GM12878 (cell line): ENCODE results near the gene KLK12. TPM values are rescaled to one million over a fixed set of nuclear protein-coding genes. Genes with fewer than 3 reads are reported as not detected.

Source experiments
- ATAC-seq: fragments of 200-7000 bp; cut with Tn5 transposase; 3 replicates; pipeline ENCODE4 v1.9.1; 2020; ENCODE audit warnings: mild to moderate bottlenecking, moderate library complexity
- BruUV-seq: library from RNA; stranded (reverse); fragments of 400-500 nt; replicated peaks from 2 replicates; lab custom pipeline; 2021; lab: Mats Ljungman, UMichigan
- CTCF ChIA-PET: fragments of 300-600 bp; sonication (Branson Sonifier 250); formaldehyde crosslinking; extraction: SDS; loops from one replicate; lab custom pipeline; 2021; ENCODE audit warnings: inconsistent platforms; lab: Yijun Ruan, JAX
- POLR2A ChIA-PET: fragments of 350-600 bp; formaldehyde crosslinking; extraction: SDS; loops from one replicate; lab custom pipeline; 2021; ENCODE audit warnings: inconsistent platforms; lab: Charles Lee
- RAD21 ChIA-PET: fragments of 300-600 bp; sonication (Branson Sonifier 250); formaldehyde crosslinking; loops from one replicate; lab custom pipeline; 2023; ENCODE audit warnings: antibody characterized with exemption; ENCODE audit not compliant: unreplicated experiment; lab: Charles Lee
- SMC1A ChIA-PET: fragments of 300-600 bp; sonication (Branson Sonifier 250); formaldehyde crosslinking; loops from one replicate; lab custom pipeline; 2023; ENCODE audit not compliant: unreplicated experiment, uncharacterized antibody; lab: Charles Lee
- DNase-seq: peaks from one replicate; pipeline ENCODE4 v3.0.0-alpha.2; 2011; ENCODE audit warnings: low read depth, low spot score
- FAIRE-seq: peaks from 3 replicates; lab custom pipeline; 2011; peaks lifted over from hg19 to GRCh38; lab: Jason Lieb, UNC
- H2AFZ ChIP-seq: 2 replicates; pipeline ENCODE4 v1.6.0; 2011; ENCODE audit warnings: low read depth, low read length, control low read depth; ENCODE audit not compliant: control insufficient read depth
- H3K27ac ChIP-seq: 2 replicates; pipeline ENCODE4 v1.5.1; 2011; ENCODE audit warnings: control low read depth; ENCODE audit not compliant: control insufficient read depth, insufficient read depth
- H3K27me3 ChIP-seq, 2 experiments: replicated peaks in 1 of 2; 2 replicates each; pipeline versions ENCODE4 v1.6.0 to v1.6.1; 2011; ENCODE audit warnings: low read length in 1 of 2; ENCODE audit not compliant: control insufficient read depth in 2 of 2, insufficient read depth in 2 of 2
- H3K36me3 ChIP-seq, 2 experiments: 2 replicates each; pipeline ENCODE4 v1.5.1; 2011; ENCODE audit warnings: low read length in 1 of 2; ENCODE audit not compliant: control insufficient read depth in 2 of 2, insufficient read depth in 2 of 2
- H3K4me1 ChIP-seq: 2 replicates; pipeline ENCODE4 v1.6.1; 2011; ENCODE audit warnings: mild to moderate bottlenecking, low read length, moderate library complexity, mixed read lengths; ENCODE audit not compliant: control insufficient read depth, insufficient read depth
- H3K4me2 ChIP-seq: 2 replicates; pipeline ENCODE4 v1.6.0; 2011; ENCODE audit warnings: control low read depth; ENCODE audit not compliant: control insufficient read depth, insufficient read depth
- H3K4me3 ChIP-seq: fragments of 200-600 bp; sonication (generic); 2 replicates; pipeline ENCODE4 v1.5.1; 2016
- H3K79me2 ChIP-seq: 2 replicates; pipeline ENCODE4 v1.6.0; 2011; ENCODE audit warnings: low read length; ENCODE audit not compliant: control insufficient read depth, insufficient read depth
- H3K9ac ChIP-seq: 2 replicates; pipeline ENCODE4 v1.8.0; 2011; ENCODE audit warnings: low read length, control low read depth, mixed read lengths; ENCODE audit not compliant: control insufficient read depth, insufficient read depth
- H3K9me3 ChIP-seq: replicated peaks from 3 replicates; pipeline ENCODE4 v1.5.1; 2011; ENCODE audit warnings: mild to moderate bottlenecking, low read length; ENCODE audit not compliant: control insufficient read depth, insufficient read depth
- H4K20me1 ChIP-seq: 2 replicates; pipeline ENCODE4 v1.6.0; 2011; ENCODE audit not compliant: control insufficient read depth, insufficient read depth
- BACH1 ChIP-seq: fragments of 450-650 bp; IDR thresholded peaks from 2 replicates; pipeline ENCODE4 v1.6.1; 2017; ENCODE audit warnings: mild to moderate bottlenecking, borderline replicate concordance
- FOXK2 ChIP-seq: fragments of 450-650 bp; IDR thresholded peaks from 2 replicates; pipeline ENCODE4 v1.6.1; 2017; ENCODE audit warnings: mild to moderate bottlenecking, moderate library complexity
- IRF3 ChIP-seq: fragments of 450-650 bp; IDR thresholded peaks from 2 replicates; pipeline ENCODE4 v1.6.1; 2014; ENCODE audit warnings: mild to moderate bottlenecking
- MTA3 ChIP-seq: IDR thresholded peaks from 2 replicates; pipeline ENCODE4 v1.6.1; 2012; ENCODE audit warnings: low read length, inconsistent platforms, borderline replicate concordance
- POU2F2 ChIP-seq: IDR thresholded peaks from 3 replicates; pipeline ENCODE4 v1.6.1; 2011; ENCODE audit warnings: low read depth, mild to moderate bottlenecking, low read length, borderline replicate concordance
- RCOR1 ChIP-seq: conservative IDR thresholded peaks from 2 replicates; pipeline ENCODE4 v1.6.1; 2012; ENCODE audit warnings: low read depth, low read length, improper control_type of control experiment
- RELA ChIP-seq: fragments of 450-650 bp; IDR thresholded peaks from 2 replicates; pipeline ENCODE4 v1.8.0; 2014; ENCODE audit warnings: borderline replicate concordance; ENCODE audit not compliant: partially characterized antibody
- SMARCA5 ChIP-seq: fragments of 450-650 bp; IDR thresholded peaks from 2 replicates; pipeline ENCODE4 v1.6.1; 2017; ENCODE audit warnings: mild to moderate bottlenecking
- STAT1 ChIP-seq: fragments of 450-650 bp; conservative IDR thresholded peaks from 2 replicates; pipeline ENCODE4 v1.6.1; 2014; ENCODE audit warnings: antibody characterized with exemption, mild to moderate bottlenecking
- TCF12 ChIP-seq: IDR thresholded peaks from 2 replicates; pipeline ENCODE4 v1.6.1; 2011; ENCODE audit warnings: low read depth, mild to moderate bottlenecking, low read length
- ZBTB33 ChIP-seq: fragments of 450-650 bp; IDR thresholded peaks from 2 replicates; pipeline ENCODE4 v1.6.1; 2017; ENCODE audit warnings: mild to moderate bottlenecking
- ZNF207 ChIP-seq: fragments of 450-650 bp; IDR thresholded peaks from 2 replicates; pipeline ENCODE4 v1.6.1; 2014; ENCODE audit warnings: antibody characterized with exemption, mild to moderate bottlenecking, borderline replicate concordance
- WGBS: methylation state at CpG from one replicate; pipeline ENCODE4 v1.1.6; 2016; ENCODE audit warnings: low lambda C conversion rate; ENCODE audit not compliant: insufficient replicate concordance, insufficient coverage; ENCODE audit errors: missing lambda C conversion rate; 5-methylcytosine and 5-hydroxymethylcytosine counted together
- in situ Hi-C: fragments of 300-500 bp; cut with MboI; formaldehyde crosslinking; loops from 9 replicates; pipeline ENCODE4 v1.14.3; 2018; ENCODE audit warnings: mixed read lengths
- intact Hi-C: fragments of 100-400 bp; cut with micrococcal nuclease; formaldehyde crosslinking; loops from one replicate; pipeline ENCODE4 v1.14.2; 2022; ENCODE audit not compliant: unreplicated experiment
- polyA plus RNA-seq, 11 experiments: library from polyadenylated mRNA; depleted of rRNA in 4 of 11; unstranded in 6 of 11; stranded (reverse) in 5 of 11; fragments of >200 nt; fragmentation: Nextera tagmentation in 4 of 11; fragmentation: Illumina TruSeq in 1 of 11; extraction: Ambion mirVana in 4 of 11; extraction: Trizol in 1 of 11; gene quantifications; 1 replicate in 1 of 11; 2 replicates in 10 of 11; pipeline versions ENCODE4 v1.2.1 to v1.2.3, GENCODE V29; 2011 to 2016; ENCODE audit warnings: inconsistent platforms in 2 of 11, missing spikeins in 2 of 11, low read depth in 1 of 11
- total RNA-seq, 4 experiments: library from RNA; depleted of rRNA in 3 of 4; stranded (reverse); fragments of >200 nt in 3 of 4; fragmentation: Illumina TruSeq in 1 of 4; extraction: Trizol in 1 of 4; gene quantifications; 2 replicates each; pipeline versions ENCODE4 v1.2.1 to v1.2.3, GENCODE V29; 2013 to 2021
- TF ChIP-seq, protein P1 (sequence below): fragments of 450-650 bp; IDR thresholded peaks from 2 replicates; pipeline ENCODE4 v1.6.1; 2018; ENCODE audit warnings: borderline replicate concordance, mild to moderate bottlenecking; ENCODE audit not compliant: partially characterized antibody
- TF ChIP-seq, protein P2 (sequence below): fragments of 450-650 bp; IDR thresholded peaks from 2 replicates; pipeline ENCODE4 v1.6.1; 2017; ENCODE audit warnings: low read depth, mild to moderate bottlenecking, moderate library complexity
- TF ChIP-seq, protein P3 (sequence below): fragments of 150-350 bp; IDR thresholded peaks from 2 replicates; pipeline ENCODE4 v1.6.1; 2014; ENCODE audit warnings: mild to moderate bottlenecking, low read depth, low read length

The KLK12 gene
- total and polyA plus RNA-seq, 10 of the 15 experiments (the other 5 are each of a cell fraction or from before 2014, with no cell fraction given) = not detected

- Histone ChIP-seq H3K9me3 (no peaks in the 10 kb centered on the region), H4K20me1 (no peaks in the 10 kb centered on the region), H3K4me3 (no peak overlapping the region), H2AFZ (no peak overlapping the region), H3K27ac (no peak overlapping the region), H3K4me2 (no peak overlapping the region), H3K36me3 (no peaks in the 10 kb centered on the region), H3K4me1 (no peaks in the 10 kb centered on the region), H3K9ac (no peak overlapping the region), H3K27me3 (no peaks in the 10 kb centered on the region; a peak in 1 of 4 replicates), H3K79me2 (no peaks in the 10 kb centered on the region)
- ChIA-PET CTCF (no interaction called here), POLR2A (no interaction called here), SMC1A (no interaction called here), RAD21 (no interaction called here)
- no peak for DNase-seq
- no TSS peak for BruUV-seq
- 0% methylated on average over 5 of the region's 5 CpGs for WGBS
- TF ChIP-seq ZBTB33 = no peak
- no peak for TF ChIP-seq ZNF207
- no peak for TF ChIP-seq IRF3
- TF ChIP-seq TCF12 = no peak
- TF ChIP-seq, protein P1, sequence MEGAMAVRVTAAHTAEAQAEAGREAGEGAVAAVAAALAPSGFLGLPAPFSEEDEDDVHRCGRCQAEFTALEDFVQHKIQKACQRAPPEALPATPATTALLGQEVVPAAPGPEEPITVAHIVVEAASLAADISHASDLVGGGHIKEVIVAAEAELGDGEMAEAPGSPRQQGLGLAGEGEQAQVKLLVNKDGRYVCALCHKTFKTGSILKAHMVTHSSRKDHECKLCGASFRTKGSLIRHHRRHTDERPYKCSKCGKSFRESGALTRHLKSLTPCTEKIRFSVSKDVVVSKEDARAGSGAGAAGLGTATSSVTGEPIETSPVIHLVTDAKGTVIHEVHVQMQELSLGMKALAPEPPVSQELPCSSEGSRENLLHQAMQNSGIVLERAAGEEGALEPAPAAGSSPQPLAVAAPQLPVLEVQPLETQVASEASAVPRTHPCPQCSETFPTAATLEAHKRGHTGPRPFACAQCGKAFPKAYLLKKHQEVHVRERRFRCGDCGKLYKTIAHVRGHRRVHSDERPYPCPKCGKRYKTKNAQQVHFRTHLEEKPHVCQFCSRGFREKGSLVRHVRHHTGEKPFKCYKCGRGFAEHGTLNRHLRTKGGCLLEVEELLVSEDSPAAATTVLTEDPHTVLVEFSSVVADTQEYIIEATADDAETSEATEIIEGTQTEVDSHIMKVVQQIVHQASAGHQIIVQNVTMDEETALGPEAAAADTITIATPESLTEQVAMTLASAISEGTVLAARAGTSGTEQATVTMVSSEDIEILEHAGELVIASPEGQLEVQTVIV = no peak
- TF ChIP-seq MTA3 = no peak
- no peak for TF ChIP-seq SMARCA5
- no peak for TF ChIP-seq BACH1
- no peak for TF ChIP-seq RCOR1
- TF ChIP-seq, protein P2, sequence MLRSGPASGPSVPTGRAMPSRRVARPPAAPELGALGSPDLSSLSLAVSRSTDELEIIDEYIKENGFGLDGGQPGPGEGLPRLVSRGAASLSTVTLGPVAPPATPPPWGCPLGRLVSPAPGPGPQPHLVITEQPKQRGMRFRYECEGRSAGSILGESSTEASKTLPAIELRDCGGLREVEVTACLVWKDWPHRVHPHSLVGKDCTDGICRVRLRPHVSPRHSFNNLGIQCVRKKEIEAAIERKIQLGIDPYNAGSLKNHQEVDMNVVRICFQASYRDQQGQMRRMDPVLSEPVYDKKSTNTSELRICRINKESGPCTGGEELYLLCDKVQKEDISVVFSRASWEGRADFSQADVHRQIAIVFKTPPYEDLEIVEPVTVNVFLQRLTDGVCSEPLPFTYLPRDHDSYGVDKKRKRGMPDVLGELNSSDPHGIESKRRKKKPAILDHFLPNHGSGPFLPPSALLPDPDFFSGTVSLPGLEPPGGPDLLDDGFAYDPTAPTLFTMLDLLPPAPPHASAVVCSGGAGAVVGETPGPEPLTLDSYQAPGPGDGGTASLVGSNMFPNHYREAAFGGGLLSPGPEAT = no peak
- TF ChIP-seq, protein P3, sequence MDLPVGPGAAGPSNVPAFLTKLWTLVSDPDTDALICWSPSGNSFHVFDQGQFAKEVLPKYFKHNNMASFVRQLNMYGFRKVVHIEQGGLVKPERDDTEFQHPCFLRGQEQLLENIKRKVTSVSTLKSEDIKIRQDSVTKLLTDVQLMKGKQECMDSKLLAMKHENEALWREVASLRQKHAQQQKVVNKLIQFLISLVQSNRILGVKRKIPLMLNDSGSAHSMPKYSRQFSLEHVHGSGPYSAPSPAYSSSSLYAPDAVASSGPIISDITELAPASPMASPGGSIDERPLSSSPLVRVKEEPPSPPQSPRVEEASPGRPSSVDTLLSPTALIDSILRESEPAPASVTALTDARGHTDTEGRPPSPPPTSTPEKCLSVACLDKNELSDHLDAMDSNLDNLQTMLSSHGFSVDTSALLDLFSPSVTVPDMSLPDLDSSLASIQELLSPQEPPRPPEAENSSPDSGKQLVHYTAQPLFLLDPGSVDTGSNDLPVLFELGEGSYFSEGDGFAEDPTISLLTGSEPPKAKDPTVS = no peak
- no peak for TF ChIP-seq POU2F2
- no peak for TF ChIP-seq RELA
- no peak for TF ChIP-seq STAT1
- no peak for TF ChIP-seq FOXK2
- ATAC-seq = no peak
- FAIRE-seq = no peak
- in situ Hi-C loops = no loop called here
- intact Hi-C loops = no loop called here
Observed at GRCh38 chr19:51027873-51028272, 6.9 kb downstream of the KLK12 start.
